ENCODE results near the gene SPRR1B.
"Not testable (repeated sequence)": the region's sequence is repeated elsewhere in the genome, so short reads cannot be mapped to it uniquely, and the experiment has no call there.

Gene SPRR1B

DNA sequence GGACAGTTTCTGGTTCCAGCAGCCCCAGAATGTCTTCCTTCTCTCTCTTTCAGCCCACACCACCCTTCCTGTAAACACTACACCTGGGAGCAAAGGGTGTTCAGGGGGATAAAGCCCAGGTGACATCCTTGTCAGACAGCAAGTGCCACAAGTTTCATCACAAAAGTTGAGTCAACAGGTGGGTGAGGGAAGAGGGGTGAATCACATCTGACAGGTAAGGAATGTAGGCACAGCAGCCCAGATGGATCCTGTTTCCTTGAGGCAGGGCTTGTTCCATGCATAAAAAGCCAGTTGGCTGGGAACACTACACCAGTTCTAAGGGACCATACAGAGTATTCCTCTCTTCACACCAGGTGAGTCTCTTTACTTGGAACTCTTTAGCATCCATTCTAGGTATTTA is at the start of gene SPRR1B:
SPRR1B (plus strand) TSS at position 309 of the 400 bp plus-strand sequence. CDS start 1,143 bp downstream, outside the sequence.
- DNase-seq (ENCODE audit: extremely low read depth in 1 of 2, low read depth in 1 of 2), result no peak

DNA sequence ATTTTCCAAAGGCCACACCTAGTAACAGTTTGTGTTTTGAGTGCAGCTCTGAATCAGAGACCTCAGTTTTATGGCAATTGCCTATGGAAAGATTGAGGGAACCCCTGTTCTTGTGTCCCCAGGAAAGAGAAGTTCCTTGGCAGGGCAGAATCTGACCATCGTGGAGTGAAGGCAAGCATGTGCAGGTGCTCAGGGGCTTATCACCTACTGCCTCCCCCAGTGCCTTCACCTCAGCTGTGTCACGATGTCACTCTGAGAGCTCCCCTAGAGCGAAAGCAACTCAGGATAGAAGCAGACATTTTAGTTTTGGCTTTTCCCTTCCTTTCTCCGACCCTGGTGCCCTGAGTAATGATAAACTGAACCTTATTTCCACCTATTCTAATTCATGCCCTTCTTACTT is 48.9 kb upstream of the SPRR1B start:
- DNase-seq (ENCODE audit: extremely low read depth in 1 of 2, low read depth in 1 of 2), result no peak

DNA sequence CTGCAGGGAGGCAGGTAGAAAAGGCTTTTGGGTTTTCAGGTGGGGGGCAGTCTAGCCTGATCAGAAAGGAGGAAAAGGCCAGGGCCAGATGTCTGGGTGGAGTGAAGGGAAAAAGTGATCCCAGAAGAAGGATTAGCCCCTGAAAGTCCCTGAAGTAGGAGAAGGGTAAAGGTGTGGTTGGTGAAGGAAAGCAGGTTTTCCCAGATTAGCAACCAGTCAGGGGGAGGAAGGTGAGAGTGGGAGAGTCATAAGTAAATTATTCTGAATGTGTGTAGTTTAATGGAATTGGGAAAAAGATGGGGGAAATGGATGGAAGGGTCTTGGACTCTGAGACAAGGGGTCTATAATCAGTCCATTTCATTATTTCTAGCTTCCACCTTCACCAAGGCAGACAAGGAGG is 47.8 kb upstream of the SPRR1B start:
- no peak for DNase-seq (ENCODE audit: extremely low read depth in 1 of 2, low read depth in 1 of 2)

GRCh38 chr1:152983743-152984142 is 47.3 kb upstream of the SPRR1B start, which contains the start of gene SPRR1A:
Gene SPRR1A (plus strand): TSS chr1:152984081. CDS start chr1:152985231, 1,150 bp downstream.
- no peak for DNase-seq (ENCODE audit: extremely low read depth in 1 of 2, low read depth in 1 of 2)

GRCh38 chr1:152986578-152986977 is 44.4 kb upstream of the SPRR1B start:
- no peak for DNase-seq (ENCODE audit: extremely low read depth in 1 of 2, low read depth in 1 of 2)

- no peak for DNase-seq (ENCODE audit: extremely low read depth in 1 of 2, low read depth in 1 of 2)
Observed at GRCh38 chr1:152993186-152993585, 37.8 kb upstream of the SPRR1B start.

GRCh38 chr1:152995842-152996241 is 35.2 kb upstream of the SPRR1B start:
- DNase-seq (ENCODE audit: extremely low read depth in 1 of 2, low read depth in 1 of 2), result no peak

DNA sequence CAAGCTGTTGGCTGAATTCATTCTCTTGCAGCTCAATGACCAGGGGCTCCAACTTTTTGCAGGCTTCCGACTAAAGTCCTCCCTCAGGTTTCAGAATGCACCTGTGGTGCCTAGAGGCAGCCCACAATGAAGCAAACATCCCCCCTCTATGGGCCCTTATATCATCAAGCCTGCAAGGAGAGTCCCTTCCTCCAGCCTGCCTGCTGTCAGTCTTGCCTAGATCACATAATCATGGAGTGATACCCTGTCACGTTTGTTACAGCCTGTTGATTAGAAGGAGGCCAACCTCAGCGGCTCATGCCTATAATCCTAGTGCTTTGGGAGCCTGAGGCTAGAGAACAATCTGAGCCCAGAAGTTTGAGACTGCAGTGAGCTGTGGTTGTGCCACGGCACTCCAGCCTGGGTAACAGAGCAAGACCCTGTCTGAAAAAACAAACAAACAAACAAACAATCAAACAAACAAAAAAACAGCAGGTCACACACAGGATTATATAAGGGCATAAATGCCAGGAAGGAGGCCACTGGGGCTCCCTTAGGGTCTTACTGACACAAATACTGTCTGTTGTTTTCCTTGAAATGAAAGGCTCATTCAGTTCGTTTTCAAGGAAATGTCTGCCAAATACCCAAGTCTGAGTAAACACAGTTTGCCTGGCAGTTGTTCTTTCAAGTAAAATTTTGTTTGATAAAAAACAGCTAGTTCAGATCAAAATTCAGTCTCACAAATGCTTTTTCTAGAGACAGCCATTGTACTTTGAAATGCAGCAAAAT is 34.2 kb upstream of the SPRR1B start:
- no peak for DNase-seq (ENCODE audit: extremely low read depth in 1 of 2, low read depth in 1 of 2)

GRCh38 chr1:152997901-152998300 is 33.1 kb upstream of the SPRR1B start:
- DNase-seq (ENCODE audit: extremely low read depth in 1 of 2, low read depth in 1 of 2), result no peak

GRCh38 chr1:152998476-152998875 is 32.5 kb upstream of the SPRR1B start:
- no peak for DNase-seq (ENCODE audit: extremely low read depth in 1 of 2, low read depth in 1 of 2)

DNA sequence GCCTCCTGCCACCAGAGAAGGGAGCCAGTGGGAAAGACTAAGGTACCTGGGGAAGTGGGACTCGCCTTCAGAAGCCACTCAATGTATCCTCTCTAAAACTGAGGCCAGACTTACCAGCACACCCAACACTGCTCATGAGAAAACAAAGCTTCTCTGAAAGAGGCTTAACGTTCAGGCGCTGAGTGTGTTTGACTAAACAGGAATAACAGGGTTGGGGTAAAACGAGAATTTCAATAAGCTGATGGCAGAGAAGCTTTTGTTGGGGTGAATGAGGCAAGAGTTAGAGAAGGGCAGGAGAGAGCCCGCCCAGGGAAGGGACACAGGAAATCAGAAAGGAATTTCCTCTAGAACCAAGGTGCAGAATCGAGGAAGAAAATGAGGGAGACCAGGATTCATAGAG is 31.2 kb upstream of the SPRR1B start:
- no peak for DNase-seq (ENCODE audit: extremely low read depth in 1 of 2, low read depth in 1 of 2)

DNA sequence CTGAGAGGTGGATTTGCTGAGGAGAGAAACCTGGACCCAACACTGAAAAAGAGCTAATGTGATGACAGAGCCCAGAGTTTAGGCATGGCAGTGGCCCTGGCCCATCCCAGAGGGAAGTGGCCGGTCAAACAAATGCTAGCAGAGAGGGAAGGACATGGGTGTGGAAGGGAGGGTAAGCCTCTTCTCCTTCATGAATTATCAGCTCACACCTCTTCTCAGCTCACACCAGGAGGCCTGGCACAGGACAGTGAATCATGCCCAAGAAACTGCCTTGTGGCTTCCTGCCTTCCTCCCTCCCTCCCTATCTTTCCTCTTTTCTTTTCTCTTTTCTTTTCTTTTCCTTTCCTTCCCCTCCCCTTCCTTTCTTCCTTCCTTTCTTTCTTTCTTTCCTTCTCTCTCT is 30.7 kb upstream of the SPRR1B start:
- DNase-seq (ENCODE audit: extremely low read depth in 1 of 2, low read depth in 1 of 2), result no peak

GRCh38 chr1:153001382-153001781 is 29.6 kb upstream of the SPRR1B start, which contains the start of gene SPRR3:
Gene SPRR3 (plus strand): TSS chr1:153001749. CDS start chr1:153003021, 1,272 bp downstream.
- no peak for DNase-seq (ENCODE audit: extremely low read depth in 1 of 2, low read depth in 1 of 2)

- not testable (repeated sequence) for DNase-seq (ENCODE audit: extremely low read depth in 1 of 2, low read depth in 1 of 2)
Observed at GRCh38 chr1:153011235-153011758, 19.7 kb upstream of the SPRR1B start.

- DNase-seq (ENCODE audit: extremely low read depth in 1 of 2, low read depth in 1 of 2), result not testable (repeated sequence)
Observed at GRCh38 chr1:153021829-153022228, 9.2 kb upstream of the SPRR1B start.

GRCh38 chr1:153022340-153022739 is 8.7 kb upstream of the SPRR1B start:
- not testable (repeated sequence) for DNase-seq (ENCODE audit: extremely low read depth in 1 of 2, low read depth in 1 of 2)

GRCh38 chr1:153023109-153023508 is 7.9 kb upstream of the SPRR1B start:
- DNase-seq (ENCODE audit: extremely low read depth in 1 of 2, low read depth in 1 of 2), result no peak

GRCh38 chr1:153024413-153024812 is 6.6 kb upstream of the SPRR1B start:
- no peak for DNase-seq (ENCODE audit: extremely low read depth in 1 of 2, low read depth in 1 of 2)

DNA sequence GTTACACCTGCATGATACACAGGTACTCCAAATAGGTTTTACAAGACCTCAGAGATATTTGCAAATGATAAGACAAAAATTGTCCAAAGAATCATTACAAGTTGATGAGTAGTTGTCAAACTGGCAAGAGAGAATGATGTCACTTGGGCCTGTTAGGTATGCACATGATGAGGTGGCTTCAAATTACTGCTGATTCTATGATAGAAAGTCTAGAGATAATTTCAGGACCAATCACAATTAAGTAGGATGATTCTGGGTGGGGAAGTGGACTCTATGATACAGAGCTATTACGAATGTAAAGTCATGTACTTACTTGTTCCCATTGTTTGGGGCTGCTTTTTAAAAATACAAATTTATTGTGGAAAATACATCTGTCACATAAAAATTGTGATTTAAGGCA is 5.2 kb upstream of the SPRR1B start:
- DNase-seq (ENCODE audit: extremely low read depth in 1 of 2, low read depth in 1 of 2), result no peak

DNA sequence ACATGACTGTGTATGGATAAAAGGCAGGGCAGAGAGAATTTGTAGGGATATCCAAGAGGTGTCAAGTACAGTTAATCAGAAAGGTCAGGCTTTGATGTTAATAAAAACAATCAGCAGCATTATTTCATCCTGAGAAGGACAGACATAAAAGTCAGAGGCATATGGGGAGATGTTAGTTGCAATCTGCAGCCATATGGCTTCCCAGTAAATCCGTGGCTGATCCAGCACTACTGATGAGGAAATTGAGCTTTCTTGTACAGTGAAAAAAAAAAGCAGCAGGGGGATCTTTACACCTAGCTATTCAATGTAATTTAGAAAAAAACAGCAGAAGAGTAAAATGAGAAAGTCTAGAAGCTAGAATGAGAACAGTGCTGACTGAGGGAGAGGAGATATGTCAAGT is 2.2 kb upstream of the SPRR1B start:
- DNase-seq (ENCODE audit: extremely low read depth in 1 of 2, low read depth in 1 of 2), result no peak

- no peak for DNase-seq (ENCODE audit: extremely low read depth in 1 of 2, low read depth in 1 of 2)
Observed at GRCh38 chr1:153032073-153032472, 1.1 kb downstream of the SPRR1B start.

- no peak for DNase-seq (ENCODE audit: extremely low read depth in 1 of 2, low read depth in 1 of 2)
Observed at GRCh38 chr1:153032677-153033308, 1.8 kb downstream of the SPRR1B start.

Data from stimulated activated CD8-positive, alpha-beta memory T cell treated with anti-CD3 and anti-CD28 coated beads, Interleukin-7, amount 100 ng/mL, for 48 hours (primary cell).